ENCODE data around the gene OR2C1.

DNA sequence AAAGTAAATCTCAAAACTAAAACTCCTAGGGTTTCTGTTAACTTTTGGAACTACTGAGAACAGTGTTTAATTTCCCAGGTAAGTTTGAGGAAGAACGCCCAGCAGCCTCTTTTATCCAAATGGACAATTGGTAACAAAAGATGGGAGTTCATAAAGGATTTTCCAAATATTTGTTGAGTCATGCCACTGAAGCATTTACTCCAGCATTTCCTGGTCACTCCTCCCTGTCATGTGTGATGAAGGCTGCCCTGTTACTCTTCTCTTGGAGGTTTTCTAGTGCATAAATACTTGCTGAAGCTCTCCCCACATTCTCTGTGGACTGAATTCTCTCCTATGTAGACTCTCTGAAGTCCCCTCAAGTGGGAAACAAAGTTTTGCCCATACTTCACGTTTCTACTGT is 33.9 kb upstream of the OR2C1 start:
- no peak for TF ChIP-seq CTCF (IDR thresholded peaks at IDR 0.05)
- TF ChIP-seq POLR2A (IDR thresholded peaks at IDR 0.05; ENCODE audit: low read length) = no peak
- TF ChIP-seq JUNB (IDR thresholded peaks at IDR 0.05) = no peak
- TF ChIP-seq EP300 (IDR thresholded peaks at IDR 0.05) = no peak
- TF ChIP-seq ESRRA (IDR thresholded peaks at IDR 0.05; ENCODE audit: borderline replicate concordance, low read length) = no peak
- TF ChIP-seq, protein P1, sequence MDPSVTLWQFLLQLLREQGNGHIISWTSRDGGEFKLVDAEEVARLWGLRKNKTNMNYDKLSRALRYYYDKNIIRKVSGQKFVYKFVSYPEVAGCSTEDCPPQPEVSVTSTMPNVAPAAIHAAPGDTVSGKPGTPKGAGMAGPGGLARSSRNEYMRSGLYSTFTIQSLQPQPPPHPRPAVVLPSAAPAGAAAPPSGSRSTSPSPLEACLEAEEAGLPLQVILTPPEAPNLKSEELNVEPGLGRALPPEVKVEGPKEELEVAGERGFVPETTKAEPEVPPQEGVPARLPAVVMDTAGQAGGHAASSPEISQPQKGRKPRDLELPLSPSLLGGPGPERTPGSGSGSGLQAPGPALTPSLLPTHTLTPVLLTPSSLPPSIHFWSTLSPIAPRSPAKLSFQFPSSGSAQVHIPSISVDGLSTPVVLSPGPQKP (IDR thresholded peaks at IDR 0.05; ENCODE audit: low read depth, low read length) = no peak
- no peak for TF ChIP-seq MAX (IDR thresholded peaks at IDR 0.05)
- no peak for TF ChIP-seq CBX8 (IDR thresholded peaks at IDR 0.05)
- no peak for TF ChIP-seq SMC3 (IDR thresholded peaks at IDR 0.05)

Data from A549 (cell line).